WTC11 (cell line): ENCODE results near the gene GIT1. TPM values are rescaled to one million over a fixed set of nuclear protein-coding genes. Genes with fewer than 3 reads are reported as not detected.

Experiments
- ATAC-seq: fragments of 200-7000 bp; cut with Tn5 transposase; 2 replicates; pipeline ENCODE4 v1.10.0; 2021; ENCODE audit warnings: mild to moderate bottlenecking, moderate library complexity
- CTCF ChIA-PET: fragments of 300-600 bp; sonication (Branson Sonifier 250); formaldehyde crosslinking; loops from one replicate; lab custom pipeline; 2021; ENCODE audit warnings: antibody characterized with exemption; lab: Charles Lee
- POLR2A ChIA-PET: fragments of 350-600 bp; sonication (Branson Sonifier 250); formaldehyde crosslinking; loops from one replicate; lab custom pipeline; 2021; ENCODE audit warnings: antibody characterized with exemption; lab: Charles Lee
- DNase-seq: peaks from one replicate; pipeline ENCODE4 v3.0.0; 2021; ENCODE audit warnings: low spot score
- H3K27ac Mint-ChIP-seq: 2 replicates; pipeline ENCODE4 v1.8.0; 2021; ENCODE audit warnings: mixed read lengths
- H3K27me3 Mint-ChIP-seq: 2 replicates; pipeline ENCODE4 v1.8.0; 2021; ENCODE audit warnings: low read depth, mild to moderate bottlenecking, moderate library complexity, mixed read lengths
- H3K36me3 Mint-ChIP-seq: 2 replicates; pipeline ENCODE4 v1.8.0; 2021; ENCODE audit warnings: mixed read lengths
- H3K4me1 Mint-ChIP-seq: 2 replicates; pipeline ENCODE4 v1.8.0; 2022; ENCODE audit warnings: mixed read lengths
- H3K4me3 Mint-ChIP-seq: 2 replicates; pipeline ENCODE4 v1.8.0; 2021; ENCODE audit warnings: mild to moderate bottlenecking, moderate library complexity, mixed read lengths
- H3K9me3 Mint-ChIP-seq: 2 replicates; pipeline ENCODE4 v1.8.0; 2021; ENCODE audit warnings: mixed read lengths
- ESRRA ChIP-seq: sonication (generic); formaldehyde crosslinking; IDR thresholded peaks from 2 replicates; pipeline ENCODE4 v1.8.1; 2022; ENCODE audit warnings: mild to moderate bottlenecking, missing genetic modification reagents, borderline replicate concordance
- FOXJ3 ChIP-seq: sonication (generic); formaldehyde crosslinking; IDR thresholded peaks from 2 replicates; pipeline ENCODE4 v1.9.0; 2021; ENCODE audit warnings: missing genetic modification reagents, mild to moderate bottlenecking, borderline replicate concordance
- FOXK1 ChIP-seq: sonication (generic); formaldehyde crosslinking; IDR thresholded peaks from 2 replicates; pipeline ENCODE4 v1.8.0; 2022; ENCODE audit warnings: mild to moderate bottlenecking, moderate library complexity, missing genetic modification reagents
- KAT7 ChIP-seq: sonication (generic); formaldehyde crosslinking; IDR thresholded peaks from 2 replicates; pipeline ENCODE4 v1.8.1; 2023; ENCODE audit warnings: missing genetic modification reagents, mild to moderate bottlenecking, borderline replicate concordance
- NFE2L1 ChIP-seq: sonication (generic); formaldehyde crosslinking; IDR thresholded peaks from 2 replicates; pipeline ENCODE4 v1.8.1; 2023; ENCODE audit warnings: missing genetic modification reagents
- RELA ChIP-seq: sonication (generic); formaldehyde crosslinking; IDR thresholded peaks from 2 replicates; pipeline ENCODE4 v1.8.1; 2022; ENCODE audit warnings: missing genetic modification reagents, mild to moderate bottlenecking, borderline replicate concordance
- SOX15 ChIP-seq: fragments of 250-450 bp; sonication (Bioruptor Pico); IDR thresholded peaks from 2 replicates; pipeline ENCODE4 v1.9.0; 2021; ENCODE audit warnings: mild to moderate bottlenecking
- TEAD1 ChIP-seq: sonication (generic); formaldehyde crosslinking; IDR thresholded peaks from 2 replicates; pipeline ENCODE4 v1.8.0; 2022; ENCODE audit warnings: mild to moderate bottlenecking, missing genetic modification reagents
- TP53 ChIP-seq: sonication (generic); formaldehyde crosslinking; IDR thresholded peaks from 2 replicates; pipeline ENCODE4 v1.8.1; 2023; ENCODE audit warnings: mild to moderate bottlenecking, missing genetic modification reagents
- ZNF317 ChIP-seq: sonication (generic); formaldehyde crosslinking; IDR thresholded peaks from 2 replicates; pipeline ENCODE4 v1.8.1; 2023; ENCODE audit warnings: low read depth, mild to moderate bottlenecking, moderate library complexity, missing genetic modification reagents, borderline replicate concordance
- ZNF396 ChIP-seq: fragments of 250-450 bp; sonication (Bioruptor Pico); IDR thresholded peaks from 2 replicates; pipeline ENCODE4 v1.8.0; 2021; ENCODE audit warnings: mild to moderate bottlenecking, moderate library complexity, borderline replicate concordance
- ZNF423 ChIP-seq: fragments of 250-450 bp; sonication (Bioruptor Pico); IDR thresholded peaks from 2 replicates; pipeline ENCODE4 v2.1.2; 2022; ENCODE audit warnings: mild to moderate bottlenecking, moderate library complexity
- total RNA-seq: library from RNA; stranded (reverse); gene quantifications from 3 replicates; pipeline ENCODE4 v1.2.3, GENCODE V29; 2021
- TF ChIP-seq, protein P1 (sequence below): sonication (generic); formaldehyde crosslinking; IDR thresholded peaks from 2 replicates; pipeline ENCODE4 v1.8.1; 2023; ENCODE audit warnings: mild to moderate bottlenecking, moderate library complexity, missing genetic modification reagents
- TF ChIP-seq, protein P2 (sequence below): sonication (generic); formaldehyde crosslinking; IDR thresholded peaks from 2 replicates; pipeline ENCODE4 v1.8.0; 2023; ENCODE audit warnings: missing genetic modification reagents, mild to moderate bottlenecking, borderline replicate concordance
- TF ChIP-seq, protein P3 (sequence below): sonication (generic); formaldehyde crosslinking; IDR thresholded peaks from 2 replicates; pipeline ENCODE4 v1.8.0; 2022; ENCODE audit warnings: mild to moderate bottlenecking, missing genetic modification reagents
- TF ChIP-seq, protein P4 (sequence below): sonication (generic); formaldehyde crosslinking; conservative IDR thresholded peaks from 2 replicates; pipeline ENCODE4 v1.8.1; 2022; ENCODE audit warnings: mild to moderate bottlenecking, missing genetic modification reagents

Gene GIT1
- total RNA-seq, 1 experiment from 2014 or later, result 66.9 TPM

DNA sequence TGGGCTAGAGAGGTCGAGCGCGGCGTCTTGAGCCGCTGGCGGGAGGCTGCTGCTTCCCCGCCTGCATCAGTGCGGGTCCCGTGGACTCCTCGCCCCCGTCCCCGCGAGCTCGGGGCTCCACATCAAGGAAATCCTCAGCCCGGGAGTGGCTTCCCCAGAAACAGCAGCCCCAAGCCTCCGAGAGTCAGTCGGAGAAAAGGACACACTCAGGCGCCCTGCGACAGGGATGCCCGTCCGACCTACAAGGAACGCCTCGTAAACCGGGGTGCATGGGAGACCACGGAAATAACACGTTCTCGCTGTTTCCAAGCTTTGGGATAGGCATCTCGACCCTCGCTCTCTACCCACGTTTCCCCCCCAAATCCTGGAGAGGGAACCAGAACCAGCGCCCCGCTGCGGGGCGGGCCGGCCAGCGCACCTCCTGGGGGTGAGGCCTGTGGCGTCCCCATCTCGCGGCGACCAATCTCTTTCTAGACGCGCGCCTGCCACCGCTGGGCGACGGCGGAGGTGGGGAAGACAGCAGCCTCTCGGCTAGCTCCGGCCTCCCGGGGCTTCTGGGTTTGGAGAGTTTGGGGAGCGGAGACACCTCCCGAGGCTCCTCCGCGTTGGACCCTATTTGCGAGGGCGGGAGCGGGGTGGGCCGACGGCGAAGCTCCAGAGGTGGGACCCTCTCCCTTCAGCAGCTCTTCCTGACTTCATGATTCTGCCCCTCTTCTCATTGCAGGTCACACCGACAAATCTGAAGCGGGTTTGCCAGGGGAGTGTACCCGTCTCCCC, 21.7 kb downstream of the GIT1 start:
- no peak for TF ChIP-seq TEAD1 (CRISPR knock-in tag)
- TF ChIP-seq ZNF423 (CRISPR knock-in tag), result peak; percentile 49
- TF ChIP-seq, protein P1, sequence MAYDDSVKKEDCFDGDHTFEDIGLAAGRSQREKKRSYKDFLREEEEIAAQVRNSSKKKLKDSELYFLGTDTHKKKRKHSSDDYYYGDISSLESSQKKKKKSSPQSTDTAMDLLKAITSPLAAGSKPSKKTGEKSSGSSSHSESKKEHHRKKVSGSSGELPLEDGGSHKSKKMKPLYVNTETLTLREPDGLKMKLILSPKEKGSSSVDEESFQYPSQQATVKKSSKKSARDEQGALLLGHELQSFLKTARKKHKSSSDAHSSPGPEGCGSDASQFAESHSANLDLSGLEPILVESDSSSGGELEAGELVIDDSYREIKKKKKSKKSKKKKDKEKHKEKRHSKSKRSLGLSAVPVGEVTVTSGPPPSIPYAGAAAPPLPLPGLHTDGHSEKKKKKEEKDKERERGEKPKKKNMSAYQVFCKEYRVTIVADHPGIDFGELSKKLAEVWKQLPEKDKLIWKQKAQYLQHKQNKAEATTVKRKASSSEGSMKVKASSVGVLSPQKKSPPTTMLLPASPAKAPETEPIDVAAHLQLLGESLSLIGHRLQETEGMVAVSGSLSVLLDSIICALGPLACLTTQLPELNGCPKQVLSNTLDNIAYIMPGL, result 0 out of 2 replicates have a peak, but pooled peaks have one; percentile 16
- no peak for TF ChIP-seq RELA (CRISPR knock-in tag)
- TF ChIP-seq, protein P2, sequence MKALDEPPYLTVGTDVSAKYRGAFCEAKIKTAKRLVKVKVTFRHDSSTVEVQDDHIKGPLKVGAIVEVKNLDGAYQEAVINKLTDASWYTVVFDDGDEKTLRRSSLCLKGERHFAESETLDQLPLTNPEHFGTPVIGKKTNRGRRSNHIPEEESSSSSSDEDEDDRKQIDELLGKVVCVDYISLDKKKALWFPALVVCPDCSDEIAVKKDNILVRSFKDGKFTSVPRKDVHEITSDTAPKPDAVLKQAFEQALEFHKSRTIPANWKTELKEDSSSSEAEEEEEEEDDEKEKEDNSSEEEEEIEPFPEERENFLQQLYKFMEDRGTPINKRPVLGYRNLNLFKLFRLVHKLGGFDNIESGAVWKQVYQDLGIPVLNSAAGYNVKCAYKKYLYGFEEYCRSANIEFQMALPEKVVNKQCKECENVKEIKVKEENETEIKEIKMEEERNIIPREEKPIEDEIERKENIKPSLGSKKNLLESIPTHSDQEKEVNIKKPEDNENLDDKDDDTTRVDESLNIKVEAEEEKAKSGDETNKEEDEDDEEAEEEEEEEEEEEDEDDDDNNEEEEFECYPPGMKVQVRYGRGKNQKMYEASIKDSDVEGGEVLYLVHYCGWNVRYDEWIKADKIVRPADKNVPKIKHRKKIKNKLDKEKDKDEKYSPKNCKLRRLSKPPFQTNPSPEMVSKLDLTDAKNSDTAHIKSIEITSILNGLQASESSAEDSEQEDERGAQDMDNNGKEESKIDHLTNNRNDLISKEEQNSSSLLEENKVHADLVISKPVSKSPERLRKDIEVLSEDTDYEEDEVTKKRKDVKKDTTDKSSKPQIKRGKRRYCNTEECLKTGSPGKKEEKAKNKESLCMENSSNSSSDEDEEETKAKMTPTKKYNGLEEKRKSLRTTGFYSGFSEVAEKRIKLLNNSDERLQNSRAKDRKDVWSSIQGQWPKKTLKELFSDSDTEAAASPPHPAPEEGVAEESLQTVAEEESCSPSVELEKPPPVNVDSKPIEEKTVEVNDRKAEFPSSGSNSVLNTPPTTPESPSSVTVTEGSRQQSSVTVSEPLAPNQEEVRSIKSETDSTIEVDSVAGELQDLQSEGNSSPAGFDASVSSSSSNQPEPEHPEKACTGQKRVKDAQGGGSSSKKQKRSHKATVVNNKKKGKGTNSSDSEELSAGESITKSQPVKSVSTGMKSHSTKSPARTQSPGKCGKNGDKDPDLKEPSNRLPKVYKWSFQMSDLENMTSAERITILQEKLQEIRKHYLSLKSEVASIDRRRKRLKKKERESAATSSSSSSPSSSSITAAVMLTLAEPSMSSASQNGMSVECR (CRISPR knock-in tag), result 0 out of 2 replicates have a peak, but pooled peaks have one; percentile 48
- no peak for TF ChIP-seq FOXJ3 (CRISPR knock-in tag)
- peak; percentile 45; the same call in 1 of the 2 replicates for TF ChIP-seq KAT7 (CRISPR knock-in tag)
- TF ChIP-seq, all 79 proteins: peak for 4
- H3K4me3 Mint-ChIP-seq, result peak overlapping the region; percentile 91
- ChIA-PET POLR2A (interaction anchor here (1.3 to 1.6 kb wide), 2 partner anchors 24 to 30 kb away, joined by 5 to 10 read pairs; no protein-coding TSS in a partner anchor), CTCF (interaction anchor here (0.7 to 11.4 kb wide), 12 partner anchors 12 to 198 kb away, joined by 3 to 112 read pairs (median 8); partner anchors contain the start of gene ANKRD13B)
- ATAC-seq (peak; percentile 11), DNase-seq (peak; percentile 74)
- peaks cover 48% of the 10 kb centered on the region for H3K27me3 Mint-ChIP-seq
- H3K36me3 Mint-ChIP-seq, result no peaks in the 10 kb centered on the region
- peaks cover 11% of the 10 kb centered on the region for H3K4me1 Mint-ChIP-seq
- peak overlapping the region; percentile 95 for H3K27ac Mint-ChIP-seq
- H3K9me3 Mint-ChIP-seq, result no peaks in the 10 kb centered on the region

DNA sequence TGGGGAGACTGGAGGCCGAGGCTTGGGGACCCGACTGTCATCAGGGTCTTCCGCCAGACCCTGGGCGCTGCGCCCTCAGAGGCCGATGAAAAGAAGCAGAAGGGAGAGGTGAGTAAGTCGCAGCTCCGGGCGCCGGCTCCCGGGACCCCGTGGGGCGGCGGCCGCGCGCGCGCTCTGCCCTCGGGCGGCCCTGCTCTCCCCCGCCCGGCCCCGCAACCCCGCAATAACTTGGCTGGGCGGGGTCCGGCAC, 22.2 kb downstream of the GIT1 start:
- Mint-ChIP-seq H3K9me3 (no peaks in the 10 kb centered on the region), H3K4me1 (peaks cover 11% of the 10 kb centered on the region), H3K27me3 (peaks cover 50% of the 10 kb centered on the region), H3K4me3 (peak overlapping the region; percentile 91), H3K27ac (no peak overlapping the region), H3K36me3 (no peaks in the 10 kb centered on the region)
- ChIA-PET CTCF (interaction anchor here (1.0 to 11.4 kb wide), 9 partner anchors 11 to 387 kb away, joined by 3 to 112 read pairs (median 5); partner anchors contain the start of genes ANKRD13B and MYO18A), POLR2A (interaction anchor here (1.6 kb wide), 1 partner anchor 31 kb away, joined by 5 read pairs; no protein-coding TSS in a partner anchor)
- peak; percentile 43 for DNase-seq
- no peak for TF ChIP-seq ZNF317
- TF ChIP-seq, protein P3, sequence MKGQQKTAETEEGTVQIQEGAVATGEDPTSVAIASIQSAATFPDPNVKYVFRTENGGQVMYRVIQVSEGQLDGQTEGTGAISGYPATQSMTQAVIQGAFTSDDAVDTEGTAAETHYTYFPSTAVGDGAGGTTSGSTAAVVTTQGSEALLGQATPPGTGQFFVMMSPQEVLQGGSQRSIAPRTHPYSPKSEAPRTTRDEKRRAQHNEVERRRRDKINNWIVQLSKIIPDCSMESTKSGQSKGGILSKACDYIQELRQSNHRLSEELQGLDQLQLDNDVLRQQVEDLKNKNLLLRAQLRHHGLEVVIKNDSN (CRISPR knock-in tag), result no peak
- TF ChIP-seq, protein P4, sequence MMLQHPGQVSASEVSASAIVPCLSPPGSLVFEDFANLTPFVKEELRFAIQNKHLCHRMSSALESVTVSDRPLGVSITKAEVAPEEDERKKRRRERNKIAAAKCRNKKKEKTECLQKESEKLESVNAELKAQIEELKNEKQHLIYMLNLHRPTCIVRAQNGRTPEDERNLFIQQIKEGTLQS, result no peak
- ATAC-seq, result peak; percentile 1; the same call in 1 of the 2 replicates

DNA sequence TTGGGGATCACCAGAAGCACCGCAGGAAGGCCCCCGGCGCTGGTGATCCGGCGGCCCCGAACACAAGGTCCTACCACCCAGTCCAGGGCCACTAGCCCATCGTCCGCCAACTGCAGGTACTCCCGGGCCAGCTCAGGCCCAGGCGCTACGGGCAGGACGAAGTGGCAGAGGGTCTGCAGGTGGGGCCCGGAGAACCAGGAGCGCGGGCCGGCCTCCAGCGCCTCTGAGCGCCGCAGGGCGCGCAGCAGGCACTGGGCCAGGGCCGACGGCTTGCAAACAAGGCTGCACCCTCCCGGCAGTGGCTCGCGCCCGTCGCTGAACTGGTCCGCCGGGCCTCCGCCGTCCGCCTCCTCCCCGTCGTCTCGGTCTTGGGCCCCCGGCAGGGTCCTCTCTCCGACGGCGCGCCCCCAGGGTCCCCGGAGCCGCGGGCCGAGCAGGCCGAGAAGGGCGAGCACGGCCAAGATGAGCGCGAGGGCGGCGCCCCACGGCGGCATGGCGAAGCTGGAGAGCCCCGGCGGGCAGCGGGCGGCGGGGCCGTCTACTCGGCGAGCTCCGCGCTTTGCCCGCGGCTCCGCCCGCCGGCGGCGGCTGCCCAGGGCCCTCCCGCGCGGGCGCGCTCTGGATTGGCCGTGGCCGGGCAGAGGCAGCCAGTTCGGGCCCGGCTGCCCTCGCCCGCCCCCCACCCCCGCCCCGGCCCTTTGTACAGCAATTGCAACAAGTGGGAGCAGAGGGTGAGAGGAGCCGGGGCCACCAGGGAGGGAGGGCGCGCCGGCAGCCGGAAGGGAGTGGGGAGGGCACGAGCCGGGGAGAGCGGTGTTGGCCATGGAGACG, 22.8 kb downstream of the GIT1 start, which contains the start of gene ABHD15:
Gene ABHD15, minus strand, starts transcription at position 565 of the 831 bp plus-strand sequence. Its CDS starts 71 bp downstream, at position 494.
- H3K27ac Mint-ChIP-seq, result no peak within 1 kb of the TSS
- ATAC-seq (peak; percentile 5), DNase-seq (peak; percentile 56)
- H3K27me3 Mint-ChIP-seq, result peaks cover 50% of the 10 kb centered on the region
- POLR2A ChIA-PET, result interaction anchor here (1.4 kb wide), 1 partner anchor 26 kb away, joined by 3 read pairs; the partner anchor contains the start of gene ANKRD13B
- H3K9me3 Mint-ChIP-seq, result no peaks in the 10 kb centered on the region
- CTCF ChIA-PET, result interaction anchor here (0.6 to 11.4 kb wide), 19 partner anchors 9 to 386 kb away, joined by 3 to 112 read pairs (median 5); partner anchors contain the start of genes ANKRD13B, CORO6, MYO18A and TAOK1
- H3K36me3 Mint-ChIP-seq, result no peaks in the 10 kb centered on the region
- H3K4me1 Mint-ChIP-seq, result peaks cover 11% of the 10 kb centered on the region
- peak within 1 kb of the TSS; percentile 91 for H3K4me3 Mint-ChIP-seq
- TF ChIP-seq ZNF396 (CRISPR knock-in tag) (no peak), FOXK1 (CRISPR knock-in tag) (no peak), TP53 (CRISPR knock-in tag) (peak; percentile 44; the same call in 1 of the 2 replicates), NFE2L1 (CRISPR knock-in tag) (no peak), ESRRA (CRISPR knock-in tag) (no peak), SOX15 (CRISPR knock-in tag) (no peak)
- TF ChIP-seq, protein P2 (CRISPR knock-in tag), result no peak
